HepG2 (cell line): ENCODE results near the gene PTBP2. TPM values are rescaled to one million over a fixed set of nuclear protein-coding genes. Genes with fewer than 3 reads are reported as not detected.
A peak's percentile ranks its signal among the peaks of the same experiment; 100 is the strongest.

Experiments
- ATAC-seq: fragments of 200-7000 bp; cut with Tn5 transposase; 3 replicates; pipeline ENCODE4 v1.9.1; 2020; ENCODE audit warnings: mild to moderate bottlenecking, moderate library complexity
- BruUV-seq: library from RNA; stranded (reverse); fragments of 400-500 nt; replicated peaks from 2 replicates; lab custom pipeline; 2021; lab: Mats Ljungman, UMichigan
- CTCF ChIA-PET: fragments of 300-600 bp; formaldehyde crosslinking; extraction: SDS; loops from one replicate; lab custom pipeline; 2021; ENCODE audit warnings: low total read pairs, inconsistent platforms, low intra/inter-chr PET ratio; lab: Yijun Ruan, JAX
- POLR2A ChIA-PET: fragments of 350-600 bp; sonication (Branson Sonifier 250); formaldehyde crosslinking; loops from one replicate; lab custom pipeline; 2020; ENCODE audit warnings: antibody characterized with exemption, inconsistent platforms; lab: Yijun Ruan, JAX
- DNase-seq: peaks from one replicate; pipeline ENCODE4 v3.0.0-alpha.2; 2015; ENCODE audit warnings: low spot score
- FAIRE-seq: peaks from 3 replicates; lab custom pipeline; 2011; peaks lifted over from hg19 to GRCh38; lab: Jason Lieb, UNC
- H2AFZ ChIP-seq: one replicate; pipeline ENCODE4 v1.6.1; 2011; ENCODE audit warnings: low read length, inconsistent platforms
- H3K27ac ChIP-seq: fragments of 300-600 bp; 3 replicates; pipeline ENCODE4 v1.8.0; 2011; ENCODE audit warnings: mixed run types, mild to moderate bottlenecking, mixed read lengths, low read length, inconsistent platforms; ENCODE audit not compliant: insufficient read depth; ENCODE audit errors: extremely low read length
- H3K27me3 ChIP-seq, 2 experiments: fragments of 200-600 bp in 1 of 2; 2 replicates in 1 of 2; 3 replicates in 1 of 2; pipeline versions ENCODE4 v1.6.0 to v1.8.0; 2011; ENCODE audit warnings: low read length in 2 of 2, mild to moderate bottlenecking in 2 of 2, moderate library complexity in 2 of 2, inconsistent platforms in 1 of 2; ENCODE audit not compliant: insufficient read depth in 2 of 2, control insufficient read depth in 1 of 2
- H3K36me3 ChIP-seq, 2 experiments: fragments of 200-600 bp in 1 of 2; replicated peaks in 1 of 2; 2 replicates in 1 of 2; 3 replicates in 1 of 2; pipeline versions ENCODE4 v1.5.1 to v1.8.0; 2011; ENCODE audit warnings: low read length in 2 of 2, inconsistent platforms in 1 of 2; ENCODE audit not compliant: insufficient read depth in 2 of 2, control insufficient read depth in 1 of 2
- H3K4me1 ChIP-seq: 2 replicates; pipeline ENCODE4 v1.5.1; 2012; ENCODE audit warnings: low read length, inconsistent platforms; ENCODE audit not compliant: insufficient read depth
- H3K4me2 ChIP-seq: 2 replicates; pipeline ENCODE4 v1.6.0; 2011; ENCODE audit warnings: low read depth, low read length, inconsistent platforms
- H3K4me3 ChIP-seq, 3 experiments: fragments of 200-600 bp in 1 of 3; sonication (generic), shearing (Covaris generic) in 1 of 3; replicated peaks in 1 of 3; 2 replicates each; pipeline ENCODE4 v1.5.1; 2011 to 2016; ENCODE audit warnings: low read length in 3 of 3, inconsistent platforms in 2 of 3, low read depth in 2 of 3, mild to moderate bottlenecking in 2 of 3, control low read depth in 1 of 3, mixed read lengths in 1 of 3; ENCODE audit not compliant: insufficient read depth in 1 of 3
- H3K79me2 ChIP-seq: one replicate; pipeline ENCODE4 v1.6.1; 2011; ENCODE audit warnings: low read length, inconsistent platforms; ENCODE audit not compliant: insufficient read depth
- H3K9ac ChIP-seq: 2 replicates; pipeline ENCODE4 v1.6.0; 2011; ENCODE audit warnings: mild to moderate bottlenecking, low read depth, low read length, inconsistent platforms; ENCODE audit not compliant: insufficient read depth
- H3K9me3 ChIP-seq: 2 replicates; pipeline ENCODE4 v1.5.1; 2012; ENCODE audit warnings: mild to moderate bottlenecking, low read length
- H4K20me1 ChIP-seq: 2 replicates; pipeline ENCODE4 v1.6.0; 2011; ENCODE audit warnings: inconsistent platforms, mild to moderate bottlenecking, low read length, moderate library complexity; ENCODE audit not compliant: insufficient read depth
- AGO2 ChIP-seq: fragments of 200-400 bp; formaldehyde crosslinking; optimal IDR thresholded peaks from 2 replicates; pipeline ENCODE3; 2017; ENCODE audit warnings: mild to moderate bottlenecking, low read depth, low read length, moderate library complexity
- ARID4A ChIP-seq: sonication (generic); formaldehyde crosslinking; IDR thresholded peaks from 2 replicates; pipeline ENCODE4 v1.5.0; 2020; ENCODE audit warnings: mild to moderate bottlenecking, missing genetic modification reagents, borderline replicate concordance
- ASH2L ChIP-seq: fragments of 300-600, 200-600 bp; sonication (generic); IDR thresholded peaks from 2 replicates; pipeline ENCODE4 v1.7.0; 2017; ENCODE audit warnings: low read depth, mild to moderate bottlenecking, moderate library complexity, mixed read lengths, low read length; ENCODE audit not compliant: insufficient read length
- FOXA1 ChIP-seq, 2 experiments: fragments of 450-650 bp in 1 of 2; sonication (generic) in 1 of 2; formaldehyde crosslinking in 1 of 2; IDR thresholded peaks; 2 replicates each; pipeline versions ENCODE4 v1.4.0 to v1.6.1; 2016 to 2020; ENCODE audit warnings: missing genetic modification reagents in 1 of 2
- GATA4 ChIP-seq: sonication (generic); IDR thresholded peaks from 2 replicates; pipeline ENCODE4 v1.6.1; 2016; ENCODE audit warnings: antibody characterized with exemption, low read depth, borderline replicate concordance
- HNRNPL ChIP-seq: fragments of 200-400 bp; formaldehyde crosslinking; IDR thresholded peaks from 2 replicates; pipeline ENCODE4 v1.6.1; 2017; ENCODE audit warnings: mild to moderate bottlenecking, low read depth, low read length
- IRX3 ChIP-seq: sonication (generic); formaldehyde crosslinking; IDR thresholded peaks from 2 replicates; pipeline ENCODE4 v1.8.1; 2023; ENCODE audit warnings: mild to moderate bottlenecking, low read depth, missing genetic modification reagents, borderline replicate concordance
- SKI ChIP-seq: fragments of 450-650 bp; IDR thresholded peaks from one replicate; pipeline ENCODE4 v1.6.1; 2018; ENCODE audit warnings: mild to moderate bottlenecking; ENCODE audit not compliant: partially characterized antibody
- TBX2 ChIP-seq: sonication (generic); formaldehyde crosslinking; IDR thresholded peaks from 2 replicates; pipeline ENCODE4 v1.5.0; 2020; ENCODE audit warnings: missing genetic modification reagents, mild to moderate bottlenecking, borderline replicate concordance
- ZBTB14 ChIP-seq: sonication (generic); formaldehyde crosslinking; IDR thresholded peaks from 2 replicates; pipeline ENCODE4 v1.4.0; 2020; ENCODE audit warnings: missing genetic modification reagents
- ZFP90 ChIP-seq: sonication (generic); formaldehyde crosslinking; IDR thresholded peaks from 2 replicates; pipeline ENCODE4 v1.8.0; 2022; ENCODE audit warnings: missing genetic modification reagents, mild to moderate bottlenecking, inconsistent platforms, borderline replicate concordance
- ZFX ChIP-seq: sonication (generic); formaldehyde crosslinking; IDR thresholded peaks from 2 replicates; pipeline ENCODE4 v1.4.0; 2020; ENCODE audit warnings: mild to moderate bottlenecking, low read depth, missing genetic modification reagents, moderate library complexity
- WGBS: methylation state at CpG from one replicate; pipeline ENCODE4 v1.1.6; 2017; ENCODE audit warnings: low lambda C conversion rate; 5-methylcytosine and 5-hydroxymethylcytosine counted together
- in situ Hi-C: cut with HindIII; loops from 2 replicates; pipeline ENCODE4 v1.10.0; 2017; ENCODE audit warnings: low pct_unique_long_range_greater_than_20kb; ENCODE audit not compliant: extremely low pct_ligation_motif_present
- intact Hi-C: fragments of 100-400 bp; cut with micrococcal nuclease; formaldehyde crosslinking; loops from one replicate; pipeline ENCODE4 v1.10.0; 2022; ENCODE audit not compliant: unreplicated experiment
- polyA plus RNA-seq, 8 experiments: library from polyadenylated mRNA; depleted of rRNA in 3 of 8; stranded (reverse) in 7 of 8; unstranded in 1 of 8; fragments of >200 nt; fragmentation: Illumina TruSeq in 4 of 8; extraction: Trizol in 4 of 8; gene quantifications; 2 replicates each; pipeline versions ENCODE4 v1.2.1 to v1.2.3, GENCODE V29; 2011 to 2016; ENCODE audit warnings: low read depth in 4 of 8, missing spikeins in 1 of 8, mixed read lengths in 1 of 8; ENCODE audit not compliant: insufficient read depth in 1 of 8
- total RNA-seq, 5 experiments: library from RNA; depleted of rRNA; stranded (reverse); fragments of >200 nt; fragmentation: Illumina TruSeq; extraction: Trizol; gene quantifications; 2 replicates each; pipeline ENCODE4 v1.2.3, GENCODE V29; 2016; ENCODE audit warnings: low read depth in 1 of 5
- TF ChIP-seq, protein P1 (sequence below): sonication (generic); formaldehyde crosslinking; IDR thresholded peaks from 2 replicates; pipeline ENCODE4 v1.4.0; 2020; ENCODE audit warnings: mild to moderate bottlenecking, missing genetic modification reagents

Gene PTBP2
- total and polyA plus RNA-seq, 2 of the 13 experiments (the other 11 are each of a cell fraction or from before 2014, with no cell fraction given) = 10.5 to 14.1 TPM

DNA sequence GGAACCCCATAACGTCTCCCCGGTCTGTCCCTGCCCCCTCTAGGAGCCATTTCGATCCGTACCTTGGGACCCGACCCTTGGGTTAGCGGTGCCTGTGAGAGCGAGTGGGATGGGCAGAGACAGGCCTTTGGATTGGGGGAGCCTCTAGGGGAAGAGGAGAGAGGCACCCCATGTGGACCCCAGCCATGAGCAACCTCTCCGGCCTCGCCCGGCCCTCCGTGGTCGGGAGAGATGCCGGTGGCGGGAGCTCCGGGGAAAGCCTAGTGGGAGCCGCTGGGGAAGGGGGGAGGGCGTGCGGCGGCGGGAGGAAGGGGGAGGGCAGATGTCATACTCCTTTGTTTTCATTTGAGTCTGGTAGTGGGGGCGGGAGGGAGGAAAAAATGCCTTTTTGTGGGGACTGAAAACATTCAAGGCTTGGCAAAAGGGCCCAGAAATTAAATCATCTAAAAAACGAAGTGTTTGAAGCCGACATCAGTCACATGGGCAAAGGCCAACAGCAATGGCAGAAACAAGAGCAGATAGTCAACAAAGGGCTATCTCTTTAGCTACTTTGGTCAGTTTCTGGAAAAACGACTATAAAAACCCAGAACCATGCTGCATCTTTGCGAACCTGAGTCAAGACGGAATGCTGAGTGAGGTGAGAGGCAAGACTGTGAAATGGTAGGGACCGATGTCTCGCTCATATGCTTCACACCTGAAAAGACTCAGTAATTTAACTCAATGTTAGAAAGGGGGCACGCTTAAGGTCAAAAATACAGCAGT is 758 bp downstream of the PTBP2 start:
- no peak for FAIRE-seq
- TF ChIP-seq SKI (no peak), IRX3 (no peak), FOXA1 (IDR thresholded peaks at IDR 0.05) (no peak), FOXA1 (CRISPR knock-in tag; IDR thresholded peaks at IDR 0.05) (0 out of 2 replicates have a peak, but pooled peaks have one; percentile 13), ARID4A (peak; percentile 13; the same call in 1 of the 2 replicates), ZFX (peak; percentile 37; the same call in 1 of the 2 replicates), ZBTB14 (no peak), AGO2 (peak; percentile 43), ZFP90 (CRISPR knock-in tag) (0 out of 2 replicates have a peak, but pooled peaks have one; percentile 46), ASH2L (peak; percentile 25), TBX2 (CRISPR knock-in tag) (0 out of 2 replicates have a peak, but pooled peaks have one; percentile 8), GATA4 (0 out of 2 replicates have a peak, but pooled peaks have one; percentile 16), HNRNPL (0 out of 2 replicates have a peak, but pooled peaks have one; percentile 11)
- TF ChIP-seq, protein P1, sequence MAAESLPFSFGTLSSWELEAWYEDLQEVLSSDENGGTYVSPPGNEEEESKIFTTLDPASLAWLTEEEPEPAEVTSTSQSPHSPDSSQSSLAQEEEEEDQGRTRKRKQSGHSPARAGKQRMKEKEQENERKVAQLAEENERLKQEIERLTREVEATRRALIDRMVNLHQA (CRISPR knock-in tag) = no peak

More for the DNA sequence above, 758 bp downstream of the PTBP2 start:
- ATAC-seq (peak; percentile 77), DNase-seq (peak; percentile 7)
- CTCF ChIA-PET = no interaction called here
- H3K4me1 ChIP-seq = peaks cover 36% of the 10 kb centered on the region
- peak overlapping the region; percentile 98 for H3K4me2 ChIP-seq
- in situ Hi-C loops = loop anchor here (5.0 kb wide), 1 partner anchor 85 kb away; no protein-coding TSS in a partner anchor
- H2AFZ ChIP-seq = no peak overlapping the region
- intact Hi-C loops = loop anchor here (10.0 kb wide), 1 partner anchor 52 kb away; no protein-coding TSS in a partner anchor
- peaks cover 46% of the 10 kb centered on the region for H3K79me2 ChIP-seq
- H4K20me1 ChIP-seq = peaks cover 6% of the 10 kb centered on the region
- peak overlapping the region; percentile 87 for H3K9ac ChIP-seq
- TSS peak; percentile 72 for BruUV-seq
- H3K4me3 ChIP-seq = peak overlapping the region; percentile 89 to 94 (median 93)
- H3K9me3 ChIP-seq = no peaks in the 10 kb centered on the region
- WGBS = 1% methylated on average over 22 of the region's 29 CpGs
- H3K27me3 ChIP-seq = no peaks in the 10 kb centered on the region
- POLR2A ChIA-PET = interaction anchor here (0.6 to 1.3 kb wide), 2 partner anchors 8 to 69 kb away, joined by 4 read pairs; no protein-coding TSS in a partner anchor
- H3K27ac ChIP-seq = peak overlapping the region; percentile 86
- peaks cover 0 to 7% of the 10 kb centered on the region in 2 experiments; a peak in 2 of 5 replicates for H3K36me3 ChIP-seq
